ENCODE data around the gene IFITM2. TPM values are rescaled to one million over a fixed set of nuclear protein-coding genes. Genes with fewer than 3 reads are reported as not detected.

The IFITM2 gene
- total and polyA plus RNA-seq, 10 donors, result 507 to 1,635 (median 979) TPM

DNA sequence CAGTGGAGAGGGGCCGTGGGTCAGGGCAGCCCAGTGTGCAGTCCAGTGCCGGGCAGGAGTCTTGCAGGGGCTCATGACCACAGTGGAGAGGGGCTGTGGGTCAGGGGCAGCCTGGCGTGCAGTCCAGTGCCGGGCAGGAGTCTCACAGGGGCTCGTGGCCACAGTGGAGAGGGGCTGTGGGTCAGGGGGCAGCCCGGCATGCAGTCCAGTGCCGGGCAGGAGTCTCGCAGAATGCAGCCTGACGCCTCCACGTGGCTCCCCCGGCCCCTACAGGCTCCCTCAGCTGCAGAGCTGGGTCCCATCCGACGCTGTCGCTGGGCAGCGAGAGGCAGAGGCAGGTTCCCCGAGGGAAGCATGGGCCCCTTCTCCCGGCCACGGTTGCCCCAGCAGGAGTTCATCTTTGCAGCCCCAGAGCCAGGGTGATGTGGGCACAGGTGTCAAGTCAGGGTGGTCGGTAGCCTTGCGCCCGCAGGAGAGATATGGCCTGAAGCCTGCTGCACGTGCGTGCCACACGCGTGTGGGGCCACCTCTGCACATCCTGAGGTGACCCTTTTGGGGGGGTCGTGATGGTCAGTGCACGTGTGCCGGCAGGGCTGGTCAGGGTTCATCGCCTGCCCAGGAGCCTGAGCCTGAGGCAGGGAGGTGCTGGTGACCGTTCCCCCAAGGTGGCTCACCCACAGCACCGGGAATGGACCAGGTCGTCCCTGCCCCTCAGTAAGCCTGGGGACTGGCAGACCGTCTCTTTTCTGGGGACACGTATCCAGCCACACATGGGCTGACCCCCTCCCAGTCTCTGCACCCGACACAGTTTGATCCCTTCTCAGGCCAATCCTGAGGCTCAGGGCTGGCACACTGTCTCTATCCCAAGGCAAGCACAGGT, 11.2 kb upstream of the IFITM2 start:
- intact Hi-C loops (cut with DNase I; ENCODE audit: low total_unique reads), result no loop called here
- 67 to 83% (median 81%) methylated on average over 6 to 35 of the region's 35 CpGs for WGBS, 5 donors
- DNase-seq, result peak; percentile 70
- H3K4me1 ChIP-seq, result peaks cover 0 to 58% (median 13%) of the 10 kb centered on the region in 6 donors
- peaks cover 0 to 46% (median 29%) of the 10 kb centered on the region in 6 donors for H3K36me3 ChIP-seq
- no peaks in the 10 kb centered on the region for H3K9me3 ChIP-seq
- H3K27ac ChIP-seq, result peak overlapping the region in 1 of 8 donors; percentile 41
- TF ChIP-seq POLR2A (IDR thresholded peaks at IDR 0.05) (no peak), POLR2AphosphoS5 (IDR thresholded peaks at IDR 0.05) (peak in 2 of 3 donors; percentile 6 to 69)
- no peak overlapping the region for H3K4me3 ChIP-seq
- H3K27me3 ChIP-seq (replicated peaks in 1 of 7), result peaks cover 0 to 34% (median 8%) of the 10 kb centered on the region in 7 donors

DNA sequence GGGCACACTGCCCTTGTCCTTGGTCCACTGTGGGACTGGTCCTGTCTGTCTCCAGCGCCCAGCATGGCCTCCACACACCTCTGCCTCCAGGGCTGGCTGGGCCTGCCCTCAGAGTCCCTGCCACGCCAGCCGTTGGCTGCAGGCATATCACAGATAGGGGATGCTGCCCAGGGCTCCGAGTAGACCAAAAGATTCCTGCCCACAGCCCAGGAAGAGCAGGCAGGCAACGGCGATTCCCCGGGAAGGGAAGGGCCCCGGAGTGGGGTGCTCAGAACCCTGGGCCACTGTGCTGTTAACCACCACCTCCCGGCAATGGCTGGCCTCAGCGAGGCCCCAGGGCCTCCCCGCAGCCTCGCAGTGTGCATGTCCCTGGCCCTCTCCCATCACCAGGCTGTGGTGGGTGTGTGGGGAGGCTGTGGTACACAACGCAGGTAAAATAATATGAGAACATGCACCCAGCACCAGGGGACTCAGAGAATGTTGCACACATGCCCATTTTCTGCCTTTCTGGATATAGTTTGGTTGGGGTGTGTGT, 10.5 kb upstream of the IFITM2 start:
- Histone ChIP-seq H3K36me3 (peaks cover 0 to 39% (median 26%) of the 10 kb centered on the region in 6 donors), H3K4me3 (no peak overlapping the region), H3K9me3 (no peaks in the 10 kb centered on the region), H3K4me1 (peaks cover 0 to 51% (median 13%) of the 10 kb centered on the region in 6 donors), H3K27ac (peak overlapping the region in 2 of 8 donors; percentile 22 to 41), H3K27me3 (replicated peaks in 1 of 7) (peaks cover 0 to 34% (median 8%) of the 10 kb centered on the region in 7 donors)
- DNase-seq, result peak; percentile 71
- intact Hi-C loops (cut with DNase I; ENCODE audit: low total_unique reads), result no loop called here
- WGBS, 5 donors, result 64 to 76% (median 71%) methylated on average over 12 to 13 of the region's 13 CpGs
- TF ChIP-seq POLR2A (IDR thresholded peaks at IDR 0.05) (no peak), POLR2AphosphoS5 (IDR thresholded peaks at IDR 0.05) (peak in 2 of 3 donors; percentile 7 to 26)
- TF ChIP-seq, protein P1, sequence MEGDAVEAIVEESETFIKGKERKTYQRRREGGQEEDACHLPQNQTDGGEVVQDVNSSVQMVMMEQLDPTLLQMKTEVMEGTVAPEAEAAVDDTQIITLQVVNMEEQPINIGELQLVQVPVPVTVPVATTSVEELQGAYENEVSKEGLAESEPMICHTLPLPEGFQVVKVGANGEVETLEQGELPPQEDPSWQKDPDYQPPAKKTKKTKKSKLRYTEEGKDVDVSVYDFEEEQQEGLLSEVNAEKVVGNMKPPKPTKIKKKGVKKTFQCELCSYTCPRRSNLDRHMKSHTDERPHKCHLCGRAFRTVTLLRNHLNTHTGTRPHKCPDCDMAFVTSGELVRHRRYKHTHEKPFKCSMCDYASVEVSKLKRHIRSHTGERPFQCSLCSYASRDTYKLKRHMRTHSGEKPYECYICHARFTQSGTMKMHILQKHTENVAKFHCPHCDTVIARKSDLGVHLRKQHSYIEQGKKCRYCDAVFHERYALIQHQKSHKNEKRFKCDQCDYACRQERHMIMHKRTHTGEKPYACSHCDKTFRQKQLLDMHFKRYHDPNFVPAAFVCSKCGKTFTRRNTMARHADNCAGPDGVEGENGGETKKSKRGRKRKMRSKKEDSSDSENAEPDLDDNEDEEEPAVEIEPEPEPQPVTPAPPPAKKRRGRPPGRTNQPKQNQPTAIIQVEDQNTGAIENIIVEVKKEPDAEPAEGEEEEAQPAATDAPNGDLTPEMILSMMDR (IDR thresholded peaks at IDR 0.05 in 8 of 11, conservative IDR thresholded peaks at IDR 0.05 in 3 of 11), result no peak

DNA sequence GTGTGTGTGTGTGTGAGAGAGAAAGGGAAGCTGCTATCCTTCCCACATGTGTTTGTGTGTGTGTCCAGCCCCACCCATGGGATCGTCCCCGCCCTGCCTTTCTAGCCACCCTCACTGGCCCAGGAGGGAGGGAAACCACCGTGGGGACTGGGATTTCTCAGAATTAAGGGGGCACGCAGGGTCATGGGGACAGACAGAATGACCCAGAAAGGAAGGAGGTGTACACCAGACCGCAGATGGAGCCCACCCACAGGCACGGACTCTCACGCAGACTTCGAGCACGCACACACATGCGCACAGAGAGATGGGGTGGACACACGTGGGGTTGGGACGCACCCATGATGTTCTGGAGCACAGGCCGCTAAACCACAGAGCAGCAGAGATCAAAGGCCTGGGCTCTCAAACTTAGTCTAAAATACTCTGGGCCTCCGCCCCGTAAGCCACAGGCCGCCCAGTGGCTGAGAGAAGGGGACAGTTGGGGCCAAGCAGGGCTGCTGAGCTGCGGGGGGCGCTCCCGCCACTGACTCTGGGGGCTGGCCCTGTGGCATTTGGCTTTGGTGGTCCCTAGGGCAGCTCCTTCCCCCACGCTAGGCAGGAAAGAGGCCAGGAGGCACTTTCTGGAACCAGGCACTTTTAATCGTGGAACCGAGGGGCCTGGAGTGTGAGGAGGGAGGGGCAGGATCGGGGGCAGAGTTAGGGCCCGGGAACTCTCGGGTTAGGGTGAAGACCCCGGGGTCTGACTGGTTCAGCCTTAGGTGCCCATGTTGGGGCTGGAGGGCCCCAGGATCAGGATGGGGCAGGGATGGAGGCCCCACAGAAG, 9.8 kb upstream of the IFITM2 start:
- no peaks in the 10 kb centered on the region for H3K9me3 ChIP-seq
- peaks cover 0 to 34% (median 8%) of the 10 kb centered on the region in 7 donors for H3K27me3 ChIP-seq (replicated peaks in 1 of 7)
- H3K36me3 ChIP-seq, result peaks cover 0 to 32% (median 22%) of the 10 kb centered on the region in 6 donors
- TF ChIP-seq POLR2A (IDR thresholded peaks at IDR 0.05) (no peak), POLR2AphosphoS5 (IDR thresholded peaks at IDR 0.05) (peak; percentile 35 to 49 (median 37))
- peaks cover 0 to 51% (median 14%) of the 10 kb centered on the region in 6 donors for H3K4me1 ChIP-seq
- peak overlapping the region in 3 of 8 donors; percentile 22 to 46 (median 34) for H3K27ac ChIP-seq
- H3K4me3 ChIP-seq, result no peak overlapping the region
- DNase-seq, result peak; percentile 75
- intact Hi-C loops (cut with DNase I; ENCODE audit: low total_unique reads), result no loop called here
- 47 to 61% (median 51%) methylated on average over 24 to 26 of the region's 26 CpGs for WGBS, 5 donors

DNA sequence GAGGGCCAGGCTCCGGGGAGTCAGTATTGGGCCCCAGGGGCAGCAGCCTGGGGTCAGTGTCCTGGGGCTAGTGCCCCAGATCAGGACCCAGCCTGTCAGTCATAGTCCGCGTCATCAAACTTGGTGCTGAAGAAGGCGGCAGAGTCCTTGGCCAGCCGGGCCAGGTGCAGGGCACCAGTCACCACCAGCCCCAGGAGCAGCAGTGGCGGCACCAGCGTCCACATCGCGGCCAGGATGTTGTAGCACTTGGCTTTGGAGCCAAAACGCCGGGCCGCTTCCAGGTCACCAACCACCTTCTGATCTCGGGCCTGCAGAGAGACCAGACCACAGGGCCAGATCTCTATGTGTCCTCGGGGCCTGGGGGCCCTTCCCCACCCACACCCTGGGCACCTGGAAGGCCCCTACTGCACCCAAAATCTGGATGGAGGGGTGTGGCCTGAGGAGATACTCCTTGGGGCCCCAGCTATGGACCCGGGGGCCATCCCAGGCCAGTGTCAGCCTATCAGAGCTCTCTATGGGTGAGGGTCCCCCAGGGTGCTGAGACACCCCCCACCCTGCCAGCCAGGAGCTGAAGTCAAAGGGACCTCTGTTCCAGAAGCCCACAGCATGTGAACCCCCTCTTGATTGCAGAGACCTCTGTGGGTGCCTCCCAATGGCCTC, 9.1 kb upstream of the IFITM2 start:
- WGBS, 5 donors, result 34 to 82% (median 65%) methylated on average over 5 to 15 of the region's 15 CpGs
- Histone ChIP-seq H3K36me3 (peaks cover 0 to 25% (median 17%) of the 10 kb centered on the region in 6 donors), H3K4me3 (no peak overlapping the region), H3K27me3 (replicated peaks in 1 of 7) (peaks cover 0 to 34% (median 8%) of the 10 kb centered on the region in 7 donors), H3K4me1 (peaks cover 0 to 58% (median 18%) of the 10 kb centered on the region in 6 donors), H3K27ac (peak overlapping the region in 1 of 8 donors; percentile 46), H3K9me3 (no peaks in the 10 kb centered on the region)
- peak; percentile 72 for DNase-seq
- intact Hi-C loops (cut with DNase I; ENCODE audit: low total_unique reads), result no loop called here
- TF ChIP-seq POLR2AphosphoS5 (IDR thresholded peaks at IDR 0.05) (peak; percentile 6 to 70 (median 13)), POLR2A (IDR thresholded peaks at IDR 0.05) (no peak)

All from spleen (tissue), 11 donors.